ENCODE results near the gene COL7A1. TPM values are rescaled to one million over a fixed set of nuclear protein-coding genes. Genes with fewer than 3 reads are reported as not detected.

The COL7A1 gene
- total and polyA plus RNA-seq, 2 of the 8 experiments (the other 6 are each of a cell fraction or from before 2014, with no cell fraction given), result 10.7 to 13.9 TPM

DNA sequence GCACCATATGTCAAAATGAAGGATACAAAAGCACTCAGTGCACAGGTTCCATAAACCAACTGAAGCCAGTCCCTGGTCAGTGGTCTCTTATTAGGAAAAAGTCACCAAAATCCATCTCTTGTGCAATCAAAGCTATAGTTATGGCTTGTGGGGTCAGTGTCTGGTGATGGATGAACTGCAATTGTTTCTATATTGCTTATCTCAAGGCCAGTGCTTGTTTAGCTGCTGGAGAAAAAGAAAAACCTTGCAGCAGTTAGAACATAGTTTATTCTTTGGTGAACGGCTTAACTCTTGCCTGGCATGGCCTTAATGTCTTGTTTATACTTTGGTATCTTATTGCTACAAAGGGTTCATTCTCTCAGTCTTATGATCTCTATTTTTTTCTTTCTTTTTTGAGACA lies 17.2 kb upstream of the COL7A1 start:
- H2BK20ac ChIP-seq (ENCODE audit: low read length), result no peak overlapping the region
- no peak overlapping the region for H2BK15ac ChIP-seq (ENCODE audit: low read length)
- H3K4me2 ChIP-seq (ENCODE audit: insufficient read depth in 1 of 2, low read depth in 2 of 2, low read length in 2 of 2), result no peak overlapping the region
- no peak overlapping the region for H3K14ac ChIP-seq (ENCODE audit: insufficient read length)
- no peak overlapping the region for H2BK5ac ChIP-seq (ENCODE audit: low read depth, low read length)
- peaks cover 4% of the 10 kb centered on the region; the same call in 1 of the 2 replicates for H3K23me2 ChIP-seq (ENCODE audit: low read depth, low read length)
- no peaks in the 10 kb centered on the region for H3K9me3 ChIP-seq (ENCODE audit: insufficient read depth in 2 of 2, low read depth in 1 of 2, low read length in 1 of 2)
- no peak overlapping the region for H2BK120ac ChIP-seq (replicated peaks; ENCODE audit: low read depth, low read length)
- H4K5ac ChIP-seq (ENCODE audit: insufficient read length, low read depth, low read length), result no peak overlapping the region
- 100% methylated on average over 1 of the region's 1 CpG; no CpG with 5 or more reads in 1 of the 2 experiments for WGBS, 2 experiments (ENCODE audit: extremely low coverage in 1 of 2, insufficient coverage in 1 of 2, insufficient read length in 1 of 2, insufficient replicate concordance in 2 of 2, low coverage in 1 of 2, low lambda C conversion rate in 2 of 2, missing lambda C conversion rate in 1 of 2)
- no peaks in the 10 kb centered on the region; the same call in 1 of the 2 replicates for H3K79me1 ChIP-seq (ENCODE audit: low read depth, low read length)
- no peak overlapping the region for H3K9ac ChIP-seq (replicated peaks in 1 of 4; ENCODE audit: extremely low read depth in 1 of 4, low read depth in 3 of 4, low read length in 3 of 4)
- H3K27ac ChIP-seq (ENCODE audit: low read depth, low read length), result no peak overlapping the region
- no peak overlapping the region for H2AFZ ChIP-seq (ENCODE audit: low read length)
- H3K23ac ChIP-seq (ENCODE audit: insufficient read length), result no peak overlapping the region
- H4K8ac ChIP-seq (ENCODE audit: extremely low read depth, insufficient read depth, low read length), result no peak overlapping the region
- peaks cover 0 to 3% of the 10 kb centered on the region in 2 experiments for H4K20me1 ChIP-seq (replicated peaks in 1 of 2; ENCODE audit: control insufficient read depth in 1 of 2, insufficient read depth in 2 of 2, low read length in 2 of 2)
- no peak overlapping the region for H4K91ac ChIP-seq (replicated peaks; ENCODE audit: insufficient read length, low read length)
- POLR2A ChIA-PET (ENCODE audit: partially characterized antibody), result interaction anchor here (1.0 to 5.0 kb wide), 8 partner anchors 10 to 76 kb away, joined by 3 to 75 read pairs (median 6); partner anchors contain the start of genes CELSR3, SLC26A6 and TMEM89
- H3K4me1 ChIP-seq (replicated peaks in 1 of 4; ENCODE audit: control insufficient read depth in 3 of 4, insufficient read depth in 4 of 4, low read length in 3 of 4), result peaks cover 0 to 2% (median under 1%) of the 10 kb centered on the region in 4 experiments; a peak in 2 of 7 replicates
- no peak overlapping the region for H2BK12ac ChIP-seq (ENCODE audit: low read depth, low read length)
- H3K4me3 ChIP-seq (ENCODE audit: extremely low read depth in 1 of 4, insufficient read depth in 2 of 4, low read depth in 3 of 4, low read length in 4 of 4), result no peak overlapping the region
- H3K36me3 ChIP-seq (ENCODE audit: control insufficient read depth in 2 of 4, insufficient read depth in 4 of 4, low read length in 3 of 4), result peaks cover 0 to 12% (median 0%) of the 10 kb centered on the region in 4 experiments; a peak in 2 of 8 replicates
- H3K27me3 ChIP-seq (replicated peaks in 1 of 4; ENCODE audit: control insufficient read depth in 3 of 4, extremely low read depth in 1 of 4, insufficient read depth in 3 of 4, low read length in 3 of 4), result no peaks in the 10 kb centered on the region
- no peak overlapping the region for H3K18ac ChIP-seq (ENCODE audit: extremely low read depth, low read length)
- DNase-seq (ENCODE audit: low read depth in 1 of 2, low spot score in 2 of 2) (no peak), FAIRE-seq (no peak)
- H3K4ac ChIP-seq (replicated peaks; ENCODE audit: insufficient read length, low read depth, low read length), result no peak overlapping the region
- CTCF ChIA-PET (ENCODE audit: partially characterized antibody), result interaction anchor here (1.2 to 4.8 kb wide), 7 partner anchors 9 to 212 kb away, joined by 3 to 23 read pairs (median 4); partner anchors contain the start of genes SLC26A6 and TMEM89
- no peak overlapping the region for H2AK5ac ChIP-seq (ENCODE audit: low read depth, low read length)
- H3K79me2 ChIP-seq (ENCODE audit: control insufficient read depth in 1 of 2, insufficient read depth in 2 of 2, low read length in 2 of 2), result peaks cover 6 to 17% of the 10 kb centered on the region in 2 experiments
- no peak overlapping the region for H3K56ac ChIP-seq (replicated peaks; ENCODE audit: insufficient read length, low read depth, low read length)
- TF ChIP-seq ZNF274 (IDR thresholded peaks at IDR 0.05; ENCODE audit: borderline replicate concordance, extremely low read depth, low read length), result no peak
- TF ChIP-seq NRF1 (IDR thresholded peaks at IDR 0.05; ENCODE audit: low read depth, low read length), result no peak
- no peak for TF ChIP-seq TCF12 (IDR thresholded peaks at IDR 0.05; ENCODE audit: low read depth, low read length)
- TF ChIP-seq YY1 (IDR thresholded peaks at IDR 0.05; ENCODE audit: low read depth, low read length), result no peak
- no peak for TF ChIP-seq CTBP2 (IDR thresholded peaks at IDR 0.05; ENCODE audit: borderline replicate concordance, insufficient read depth, insufficient read length, low read length)
- no peak for TF ChIP-seq JUN (IDR thresholded peaks at IDR 0.05; ENCODE audit: low read depth, low read length)
- no peak for TF ChIP-seq CHD2 (IDR thresholded peaks at IDR 0.05; ENCODE audit: low read length)
- TF ChIP-seq TEAD4 (IDR thresholded peaks at IDR 0.05; ENCODE audit: low read depth, low read length), result no peak
- no peak for TF ChIP-seq KDM5A (IDR thresholded peaks at IDR 0.05; ENCODE audit: low read length)
- TF ChIP-seq RFX5 (IDR thresholded peaks at IDR 0.05; ENCODE audit: borderline replicate concordance, low read depth, low read length), result no peak
- no peak for TF ChIP-seq GABPA (IDR thresholded peaks at IDR 0.05; ENCODE audit: borderline replicate concordance, insufficient read depth, low read length)
- TF ChIP-seq KDM1A (IDR thresholded peaks at IDR 0.05; ENCODE audit: borderline replicate concordance, low read length), result no peak
- no peak for TF ChIP-seq TBP (IDR thresholded peaks at IDR 0.05; ENCODE audit: low read depth, low read length)
- TF ChIP-seq POLR2A (IDR thresholded peaks at IDR 0.05; ENCODE audit: control extremely low read depth in 1 of 2, low read depth in 2 of 2, low read length in 2 of 2), result no peak
- no peak for TF ChIP-seq BCL11A (IDR thresholded peaks at IDR 0.05; ENCODE audit: low read depth in 2 of 2, low read length in 2 of 2)

Measured in H1 (cell line).